H1 (cell line): Measurements from ENCODE around the gene RBMS2. TPM values are rescaled to one million over a fixed set of nuclear protein-coding genes. Genes with fewer than 3 reads are reported as not detected.

Experiments used
- ASH2L ChIP-seq: fragments of 200-600, 300-600 bp; sonication (generic); IDR thresholded peaks from one replicate; pipeline ENCODE4 v1.7.1; 2017; ENCODE audit warnings: low read length
- ATF3 ChIP-seq: IDR thresholded peaks from 2 replicates; pipeline ENCODE4 v1.6.1; 2011; ENCODE audit warnings: low read depth, mild to moderate bottlenecking, low read length; ENCODE audit not compliant: insufficient read depth
- BACH1 ChIP-seq: IDR thresholded peaks from 2 replicates; pipeline ENCODE4 v1.6.1; 2012; ENCODE audit warnings: low read length, improper control_type of control experiment
- CTCF ChIP-seq, 3 experiments: IDR thresholded peaks; 1 replicate in 2 of 3; 2 replicates in 1 of 3; pipeline versions ENCODE4 v1.5.1 to v1.6.1; 2011; ENCODE audit warnings: low read length in 3 of 3, mild to moderate bottlenecking in 3 of 3, inconsistent platforms in 2 of 3, low read depth in 1 of 3, moderate library complexity in 1 of 3; ENCODE audit not compliant: insufficient read depth in 1 of 3; ENCODE audit errors: control extremely low read depth in 1 of 3
- E2F6 ChIP-seq: IDR thresholded peaks from 2 replicates; pipeline ENCODE4 v1.6.1; 2012; ENCODE audit warnings: inconsistent platforms
- GTF2F1 ChIP-seq: IDR thresholded peaks from 2 replicates; pipeline ENCODE4 v1.6.1; 2012; ENCODE audit warnings: low read depth, low read length, improper control_type of control experiment, borderline replicate concordance
- MAX ChIP-seq: IDR thresholded peaks from 2 replicates; pipeline ENCODE4 v1.6.1; 2012; ENCODE audit warnings: inconsistent platforms
- PHF8 ChIP-seq: fragments of 200-600 bp; sonication (generic); conservative IDR thresholded peaks from 2 replicates; pipeline ENCODE4 v1.7.1; 2012; ENCODE audit warnings: low read depth, mild to moderate bottlenecking, inconsistent platforms, low read length, moderate library complexity
- POLR2A ChIP-seq, 2 experiments: IDR thresholded peaks; 1 replicate in 1 of 2; 2 replicates in 1 of 2; pipeline ENCODE4 v1.6.1; 2011; ENCODE audit warnings: low read depth in 2 of 2, low read length in 2 of 2, mild to moderate bottlenecking in 2 of 2; ENCODE audit errors: control extremely low read depth in 1 of 2
- POLR2AphosphoS5 ChIP-seq: IDR thresholded peaks from 2 replicates; pipeline ENCODE4 v1.6.1; 2011; ENCODE audit warnings: low read depth, low read length
- RAD21 ChIP-seq, 2 experiments: IDR thresholded peaks in 1 of 2; conservative IDR thresholded peaks in 1 of 2; 2 replicates each; pipeline ENCODE4 v1.6.1; 2011; ENCODE audit warnings: low read depth in 2 of 2, low read length in 2 of 2, improper control_type of control experiment in 1 of 2, inconsistent platforms in 1 of 2, mild to moderate bottlenecking in 1 of 2, moderate library complexity in 1 of 2
- RXRA ChIP-seq: IDR thresholded peaks from 2 replicates; pipeline ENCODE4 v1.6.1; 2011; ENCODE audit warnings: low read depth, mild to moderate bottlenecking, low read length, moderate library complexity; ENCODE audit not compliant: insufficient read depth
- SAP30 ChIP-seq: fragments of 300-600 bp; sonication (generic); IDR thresholded peaks from 2 replicates; pipeline ENCODE4 v1.7.1; 2012; ENCODE audit warnings: low read length, moderate library complexity, mild to moderate bottlenecking, inconsistent platforms; ENCODE audit not compliant: insufficient read depth, insufficient replicate concordance
- SIN3A ChIP-seq, 2 experiments: IDR thresholded peaks in 1 of 2; conservative IDR thresholded peaks in 1 of 2; 2 replicates each; pipeline ENCODE4 v1.6.1; 2011 to 2012; ENCODE audit warnings: low read length in 2 of 2, improper control_type of control experiment in 1 of 2, low read depth in 1 of 2, mild to moderate bottlenecking in 1 of 2
- SIRT6 ChIP-seq: IDR thresholded peaks from one replicate; pipeline ENCODE4 v1.7.1; 2012; ENCODE audit warnings: low read length, inconsistent platforms
- SRF ChIP-seq: IDR thresholded peaks from 2 replicates; pipeline ENCODE4 v1.6.1; 2011; ENCODE audit warnings: mild to moderate bottlenecking, low read depth, low read length, moderate library complexity
- TAF7 ChIP-seq: optimal IDR thresholded peaks from 2 replicates; pipeline ENCODE3; 2011; ENCODE audit warnings: low read depth, mild to moderate bottlenecking, inconsistent platforms, low read length, moderate library complexity, borderline replicate concordance
- TEAD4 ChIP-seq: IDR thresholded peaks from 2 replicates; pipeline ENCODE4 v1.6.1; 2012; ENCODE audit warnings: low read depth, low read length, inconsistent platforms, mixed read lengths
- USF2 ChIP-seq: IDR thresholded peaks from 2 replicates; pipeline ENCODE4 v1.6.1; 2011; ENCODE audit warnings: low read length, improper control_type of control experiment
- polyA plus RNA-seq, 7 experiments: library from polyadenylated mRNA; depleted of rRNA in 3 of 7; stranded (reverse) in 5 of 7; unstranded in 2 of 7; fragments of >200 nt in 5 of 7; fragments of 200-250 nt in 2 of 7; gene quantifications; 1 replicate in 5 of 7; 2 replicates in 1 of 7; 4 replicates in 1 of 7; pipeline versions ENCODE4 v1.2.1 to v1.2.3, GENCODE V29; 2011 to 2013; ENCODE audit warnings: missing spikeins in 2 of 7, mixed read lengths in 2 of 7
- total RNA-seq: library from RNA; stranded (reverse); fragmentation: NEBNext Ultra II Directional; extraction: Animal tissue kit (Norgen Biotek cat#: 25700); gene quantifications from 2 replicates; pipeline ENCODE4 v1.2.1, GENCODE V29; 2021

The RBMS2 gene
- total and polyA plus RNA-seq, 2 of the 8 experiments (the other 6 are each of a cell fraction or from before 2014, with no cell fraction given) = 9.6 to 31.3 TPM

- TF ChIP-seq SRF (no peak), SAP30 (no peak), POLR2AphosphoS5 (peak; percentile 35; the same call in 1 of the 2 replicates), BACH1 (no peak), MAX (peak; percentile 84), RAD21 (IDR thresholded peaks at IDR 0.05 in 1 of 2, conservative IDR thresholded peaks at IDR 0.05 in 1 of 2; ENCODE audit: low read depth in 2 of 2, low read length in 2 of 2) (no peak), ASH2L (peak; percentile 73), SIN3A (conservative IDR thresholded peaks at IDR 0.05 in 1 of 2, IDR thresholded peaks at IDR 0.05 in 1 of 2; ENCODE audit: low read depth in 1 of 2, low read length in 2 of 2) (peak in 1 of 2 experiments; percentile 81; a peak in 2 of 4 replicates), GTF2F1 (no peak), SIRT6 (no peak), TEAD4 (no peak), E2F6 (peak; percentile 36; the same call in 1 of the 2 replicates), ATF3 (0 out of 2 replicates have a peak, but pooled peaks have one; percentile 48), PHF8 (peak; percentile 45; the same call in 1 of the 2 replicates), POLR2A (IDR thresholded peaks at IDR 0.05; ENCODE audit: control extremely low read depth in 1 of 2, low read depth in 2 of 2, low read length in 2 of 2) (no peak; a peak in 1 of 3 replicates), TAF7 (no peak), USF2 (peak; percentile 48; the same call in 1 of the 2 replicates), CTCF (IDR thresholded peaks at IDR 0.05; ENCODE audit: control extremely low read depth in 1 of 3, insufficient read depth in 1 of 3, low read depth in 1 of 3, low read length in 3 of 3) (no peak), RXRA (no peak)
These were observed 34.1 kb upstream of the RBMS2 start (continued) for GRCh38 chr12:56487448-56488040.
